HG03565 (cell line): ENCODE measurements around the gene TBC1D22A.
"Not testable (repeated sequence)": the region's sequence is repeated elsewhere in the genome, so short reads cannot be mapped to it uniquely, and the experiment has no call there.

Experiments
- ATAC-seq: cut with Tn5 transposase; IDR thresholded peaks from one replicate; pipeline ENCODE4 v1.9.1; 2021; ENCODE audit warnings: mild to moderate bottlenecking, moderate library complexity; ENCODE audit not compliant: unreplicated experiment

TBC1D22A gene

DNA sequence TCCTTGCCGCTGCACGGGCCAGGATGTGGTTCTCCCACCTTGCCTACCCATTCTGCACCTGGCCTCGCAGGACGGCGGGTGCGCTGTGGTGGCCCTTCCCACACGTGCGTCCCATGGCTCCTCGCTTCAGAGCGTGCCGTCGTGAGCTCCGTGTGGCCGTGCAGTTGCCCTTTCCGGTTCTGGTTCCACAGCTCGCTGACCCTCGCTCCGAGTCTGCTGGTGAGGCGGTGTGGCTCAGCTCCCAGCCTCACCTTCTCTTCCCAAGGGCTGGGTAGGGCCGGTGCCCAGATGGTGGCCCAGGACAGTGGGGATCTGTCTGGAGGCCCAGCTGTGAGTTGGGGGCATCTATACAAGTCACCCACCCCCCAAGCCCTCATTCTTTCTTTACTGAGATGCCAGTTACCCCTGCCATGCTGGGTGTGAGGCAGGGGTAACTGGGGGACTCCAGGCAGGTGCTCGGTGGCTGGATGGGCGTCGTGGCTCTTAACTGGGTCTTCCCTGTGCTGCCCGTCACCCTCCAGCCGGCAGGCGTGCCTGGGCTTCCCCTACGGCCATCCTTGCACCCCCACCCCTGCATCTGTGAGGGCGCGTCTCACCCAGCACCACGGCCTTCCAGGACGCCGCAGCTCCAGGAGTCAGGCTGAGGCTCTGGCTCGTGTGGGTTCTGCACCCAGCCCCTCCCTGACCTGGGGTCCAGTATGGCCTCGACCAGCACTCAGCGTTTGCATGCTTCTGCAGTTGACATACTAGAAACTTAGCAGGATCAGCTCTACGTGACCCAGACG, 395.2 kb downstream of the TBC1D22A start:
- ATAC-seq, result no peak

DNA sequence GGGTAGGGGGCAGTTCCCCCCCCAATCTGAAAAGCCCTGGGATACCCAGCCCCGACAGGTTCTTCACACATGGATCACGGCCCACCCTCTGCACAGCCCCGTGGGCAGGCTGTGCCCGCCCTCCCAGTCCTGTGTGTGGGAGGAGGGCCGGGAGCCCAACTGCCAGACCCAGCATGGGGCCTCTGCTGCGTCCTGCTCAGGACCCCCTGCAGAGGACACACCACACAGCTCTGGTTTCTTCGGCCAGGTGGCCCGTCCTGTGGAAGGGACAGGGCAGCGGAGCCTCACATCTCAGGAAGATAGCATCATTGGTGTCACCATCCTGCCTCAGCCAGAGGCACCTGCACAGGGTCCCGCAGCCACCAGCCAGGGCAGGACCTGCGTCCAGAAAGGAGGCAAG, 396.0 kb downstream of the TBC1D22A start:
- no peak for ATAC-seq

DNA sequence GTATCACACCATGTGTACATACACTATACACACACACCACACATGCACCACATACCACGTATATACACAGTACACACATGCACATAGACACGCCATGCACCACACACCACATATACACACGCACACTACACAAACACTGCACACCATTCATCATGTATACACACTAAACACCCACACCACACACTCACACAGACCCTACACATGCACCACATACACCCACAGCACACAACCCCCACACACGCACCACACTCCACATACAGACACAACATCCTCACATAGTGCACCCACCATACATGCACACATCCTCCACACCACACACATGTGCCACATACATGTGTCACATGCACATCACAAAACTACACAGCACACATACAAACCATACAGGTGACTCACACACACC, 397.1 kb downstream of the TBC1D22A start:
- no peak for ATAC-seq

DNA sequence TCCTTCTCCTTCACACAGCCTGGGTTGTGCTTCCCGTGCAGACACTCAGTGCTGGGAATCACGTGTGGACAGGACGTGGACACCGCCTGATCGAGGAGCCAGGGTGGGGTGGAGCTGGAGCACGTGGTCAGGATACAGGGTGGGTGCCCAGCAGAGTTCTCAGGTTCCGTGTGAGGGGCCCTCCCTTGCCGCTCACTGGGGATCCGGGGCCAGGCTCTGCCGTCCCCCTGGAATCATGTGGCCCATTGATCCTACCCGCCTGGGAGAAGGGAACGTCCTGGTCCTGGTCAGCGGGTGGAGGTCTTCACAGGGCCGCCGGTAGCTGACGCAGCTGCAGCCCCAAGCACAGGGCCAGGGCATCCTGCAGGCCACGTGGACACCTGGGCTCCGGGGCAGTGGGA, 397.7 kb downstream of the TBC1D22A start:
- ATAC-seq, result no peak

DNA sequence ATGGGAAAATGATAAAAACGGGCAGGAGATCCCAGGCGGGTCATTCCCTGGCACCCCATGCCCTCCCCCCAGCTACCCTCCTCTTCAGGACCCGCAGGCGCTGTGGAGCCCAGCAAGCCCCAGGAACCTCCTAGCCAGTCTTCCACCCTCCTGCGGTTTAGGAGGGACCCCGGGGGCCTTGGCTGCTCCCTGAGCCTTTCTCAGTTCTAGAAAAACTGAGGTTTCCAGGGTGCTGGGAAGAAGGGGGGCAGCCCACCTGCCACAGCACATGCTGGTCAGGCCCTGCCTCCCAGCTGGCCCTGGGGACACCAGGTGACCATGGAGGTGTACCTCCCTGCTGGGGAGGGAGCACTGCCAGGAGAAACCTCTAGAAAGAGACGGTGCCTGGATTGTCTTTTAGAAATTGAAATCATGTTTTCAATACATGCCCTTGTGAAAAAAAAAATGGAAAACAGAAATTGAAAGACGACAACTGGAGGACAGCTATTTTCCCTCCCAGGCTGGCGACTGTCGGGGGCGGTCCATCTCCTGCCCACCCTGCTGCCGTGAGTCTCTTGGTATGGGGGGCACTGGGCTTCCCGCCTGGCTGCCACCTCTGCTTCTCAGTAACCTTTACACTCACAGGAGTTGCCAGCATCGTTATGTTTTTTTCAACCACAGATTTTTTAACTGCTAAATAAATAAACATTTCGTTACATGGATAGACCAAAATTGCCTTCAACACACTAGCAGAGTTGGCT, 398.5 kb downstream of the TBC1D22A start:
- no peak for ATAC-seq

DNA sequence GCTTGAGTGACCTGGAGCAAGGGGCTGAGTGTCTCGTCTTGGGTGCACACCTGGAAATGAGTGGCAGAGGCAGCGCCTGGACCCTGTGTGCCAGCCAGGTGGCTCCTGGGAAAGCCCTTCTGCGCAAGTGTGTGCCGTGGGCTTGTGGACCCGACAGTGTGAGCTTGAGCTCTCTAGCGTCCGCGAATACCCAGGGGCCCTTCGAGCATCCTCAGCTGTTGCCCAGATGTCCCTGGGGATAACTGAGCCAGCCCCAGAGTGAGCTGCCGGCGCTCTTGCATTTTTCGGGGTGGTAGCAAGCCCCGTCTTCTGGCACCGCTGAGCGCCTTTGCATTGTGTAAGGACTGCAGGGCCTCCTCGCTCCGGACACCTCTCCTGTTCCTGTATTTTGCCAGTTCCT, 399.2 kb downstream of the TBC1D22A start:
- ATAC-seq, result no peak

DNA sequence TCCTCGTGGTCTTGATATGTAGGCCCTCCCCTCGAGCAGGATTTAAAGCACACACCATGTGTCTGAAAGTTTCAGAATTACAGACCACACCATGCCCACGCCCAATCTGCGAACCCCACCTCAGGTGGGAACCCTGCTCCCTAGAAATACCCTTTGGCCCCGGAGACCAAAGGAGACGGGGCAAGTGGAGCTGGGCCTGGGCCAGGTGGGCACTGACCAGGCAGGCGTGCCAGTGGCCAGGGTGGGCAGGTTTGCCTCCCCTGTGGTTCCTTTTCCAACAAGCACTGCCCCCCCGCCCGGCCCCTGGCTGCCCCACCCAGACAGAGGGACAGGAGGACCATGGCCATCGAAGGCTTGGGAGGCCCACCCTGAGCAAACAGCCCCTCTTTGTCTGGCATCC, 400.4 kb downstream of the TBC1D22A start:
- no peak for ATAC-seq

DNA sequence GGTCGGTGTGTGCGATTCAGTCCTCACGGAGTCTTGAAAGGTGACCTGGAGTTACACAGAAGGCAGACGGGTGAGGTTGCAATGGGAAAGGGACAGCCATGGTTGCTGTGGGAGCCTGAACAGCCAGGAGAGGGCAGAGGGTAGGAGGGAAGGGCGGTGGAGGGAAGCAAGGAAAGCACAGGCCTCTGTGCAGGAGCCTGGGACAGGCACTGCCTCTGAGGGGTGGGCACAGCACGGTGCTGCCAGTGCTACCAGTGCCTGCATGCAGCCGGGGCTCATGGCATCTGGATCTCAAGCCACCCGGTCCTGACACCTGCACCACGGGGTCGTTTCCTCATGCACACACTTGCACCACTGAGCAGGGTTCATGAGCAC, 401.0 kb downstream of the TBC1D22A start:
- ATAC-seq, result no peak

DNA sequence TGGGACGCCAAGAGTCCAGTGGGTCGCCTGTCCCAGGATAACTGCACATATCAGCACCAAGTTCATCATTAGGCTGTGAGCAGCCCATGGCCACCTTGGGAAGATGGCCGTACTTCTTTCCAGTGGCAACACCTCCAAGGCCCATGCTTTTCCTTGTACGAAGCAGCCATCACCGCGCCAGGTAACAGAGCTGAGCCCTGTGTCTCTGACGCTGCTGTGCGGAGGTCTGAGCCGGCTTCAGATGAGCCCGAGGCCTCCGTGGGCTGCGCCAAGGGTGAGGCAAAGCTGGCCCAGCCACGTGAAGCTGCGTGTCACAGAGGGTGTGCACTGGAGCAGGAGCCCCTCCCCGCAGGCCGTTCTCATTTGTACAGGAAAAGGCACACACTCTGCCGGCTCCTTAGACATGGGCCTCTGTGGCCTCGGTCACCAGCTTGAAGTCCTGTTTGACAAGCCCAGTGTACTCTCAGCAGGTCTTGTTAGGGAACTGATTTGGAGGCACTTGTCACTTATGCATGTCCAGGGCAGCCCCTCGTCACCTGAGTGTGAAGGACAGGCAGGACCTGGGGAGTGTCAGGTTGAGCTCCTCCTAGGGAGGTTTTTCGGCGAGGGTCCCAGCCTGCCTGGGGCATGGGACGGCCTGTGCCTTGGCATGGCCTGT, 401.5 kb downstream of the TBC1D22A start:
- ATAC-seq, result no peak

DNA sequence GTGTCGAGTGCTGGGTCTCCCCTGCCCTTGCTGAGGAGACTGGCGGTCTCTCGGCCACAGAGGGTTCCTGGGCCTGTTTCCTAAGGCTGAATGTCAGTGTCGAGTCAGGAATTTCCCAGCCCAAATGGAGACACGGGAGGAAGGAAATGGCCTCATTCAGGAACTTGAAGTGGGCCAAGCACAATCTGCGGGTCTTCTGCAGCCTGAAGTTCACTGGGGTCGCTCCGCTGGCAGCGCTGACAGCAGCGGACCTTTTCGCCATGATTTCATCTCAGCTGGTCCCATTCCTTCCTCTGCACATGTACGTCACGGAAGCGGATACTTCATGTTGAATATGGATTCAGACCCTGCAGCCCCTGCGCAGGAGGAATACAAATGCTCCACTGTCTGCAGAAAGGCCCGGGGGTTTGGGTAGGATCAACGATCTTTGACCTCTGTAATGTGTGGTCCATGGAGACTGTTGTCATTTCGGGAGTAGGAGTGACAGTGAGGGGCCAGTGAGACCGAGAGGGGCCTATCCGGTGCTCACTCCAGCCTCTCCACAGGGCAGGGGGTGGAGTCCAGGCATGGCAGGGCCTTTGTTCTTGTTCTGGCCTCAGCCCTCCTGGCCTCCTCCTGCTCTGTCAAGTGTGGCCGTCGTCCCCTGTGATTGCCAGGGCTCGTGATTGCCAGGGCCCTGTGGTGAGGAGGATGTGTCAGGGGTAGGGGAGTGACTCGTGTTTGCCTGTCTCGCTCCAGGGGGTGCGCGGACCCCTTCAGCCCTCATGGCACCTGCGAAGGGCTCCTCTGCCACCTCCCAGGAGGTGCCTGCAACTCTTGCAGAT, 402.3 kb downstream of the TBC1D22A start:
- no peak for ATAC-seq

DNA sequence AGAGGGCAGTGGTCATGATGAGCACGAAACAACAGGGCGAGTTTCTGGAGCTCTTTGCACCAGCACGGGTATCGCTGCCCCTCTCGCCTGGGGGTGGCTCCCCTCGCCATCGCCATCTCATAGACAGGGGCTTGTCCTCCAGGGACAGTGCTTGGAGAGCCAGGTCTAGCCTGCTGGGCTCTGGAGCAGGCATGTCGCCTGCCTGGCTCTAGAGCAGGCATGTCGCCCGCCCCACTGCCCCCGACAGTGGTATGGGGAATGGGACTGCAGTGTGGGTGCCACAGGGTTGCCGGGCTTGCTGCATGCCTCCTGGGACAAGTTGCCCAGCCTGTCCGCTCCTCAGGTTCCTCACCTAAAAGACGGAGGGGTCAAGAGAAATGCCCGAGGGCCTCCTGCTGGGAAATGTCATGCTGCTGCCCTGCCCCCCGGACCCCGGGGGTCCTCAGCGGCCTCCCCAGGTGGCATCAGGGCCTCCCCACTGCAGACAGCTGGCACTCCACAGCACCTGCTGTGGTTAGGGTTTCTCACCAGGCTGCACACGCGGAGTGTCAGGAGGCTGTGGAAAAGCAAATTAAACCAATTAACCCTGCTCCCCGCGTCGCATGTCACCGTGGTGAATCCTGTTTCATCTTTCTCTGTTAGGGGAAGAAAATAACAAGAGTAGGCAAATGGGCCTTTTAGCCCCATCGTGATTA, 403.0 kb downstream of the TBC1D22A start:
- ATAC-seq, result no peak

DNA sequence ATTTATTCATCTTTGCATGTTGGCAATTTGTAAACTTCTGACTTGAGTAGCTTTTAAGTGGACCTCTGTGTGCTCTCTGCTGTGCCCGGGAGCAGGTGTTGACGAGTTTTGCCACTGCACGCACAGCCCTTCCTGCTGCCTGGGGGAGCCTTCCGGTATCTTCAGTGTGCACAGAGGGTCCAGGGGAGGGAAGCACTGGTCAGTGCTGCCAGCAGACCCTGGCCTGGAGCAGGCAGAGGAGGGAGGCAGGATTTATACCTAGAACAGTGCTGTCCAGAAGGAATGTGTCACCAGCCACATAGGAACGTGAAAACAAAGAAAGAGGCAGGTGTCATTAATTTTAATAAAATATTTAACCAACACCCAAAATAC, 403.6 kb downstream of the TBC1D22A start:
- no peak for ATAC-seq

DNA sequence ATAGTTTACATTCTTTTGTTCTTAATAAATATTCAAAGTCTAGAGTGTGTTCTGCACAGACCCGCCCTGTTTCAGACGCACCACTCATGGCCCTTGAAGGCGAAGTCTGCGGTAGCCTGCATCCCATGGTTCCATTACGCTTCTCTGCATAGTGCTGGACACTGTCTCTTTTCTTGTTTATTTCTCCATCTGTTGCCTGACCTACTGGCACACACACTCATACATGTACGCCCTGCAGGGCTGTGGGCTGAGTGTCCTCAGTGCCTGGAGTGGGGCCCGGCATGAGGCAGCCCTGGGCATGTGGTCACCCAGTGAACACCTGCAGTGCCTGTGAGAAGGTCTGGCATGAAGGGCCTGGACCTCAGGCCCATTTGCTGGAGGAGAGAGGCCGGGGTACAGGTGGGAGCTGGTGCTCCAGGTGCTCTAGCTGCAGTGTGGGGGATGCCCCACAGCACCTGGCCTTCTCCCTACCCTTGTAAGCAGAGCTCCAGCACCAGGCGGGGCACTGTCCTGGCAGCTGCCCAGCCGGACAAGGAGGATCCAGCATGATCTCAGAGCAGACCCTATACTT, 404.1 kb downstream of the TBC1D22A start:
- no peak for ATAC-seq

DNA sequence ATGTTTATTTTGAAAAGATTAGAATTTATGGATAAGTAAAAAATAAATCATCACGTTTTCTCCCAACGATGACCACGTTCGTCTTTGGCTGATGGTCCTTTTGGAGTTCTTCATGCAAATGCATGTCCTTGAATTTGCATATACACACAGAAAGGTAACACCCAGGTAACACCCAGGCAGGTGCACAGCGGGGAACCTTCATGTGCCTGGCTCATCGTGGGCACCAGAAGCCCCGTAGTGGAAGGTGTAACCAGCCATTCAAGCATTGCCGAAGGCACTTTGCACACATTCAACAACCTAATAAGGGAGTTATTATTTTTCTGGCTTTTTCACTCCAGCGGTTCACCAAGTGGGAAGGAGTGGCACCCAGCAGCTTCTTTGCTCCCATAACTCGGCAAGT, 404.6 kb downstream of the TBC1D22A start:
- no peak for ATAC-seq

DNA sequence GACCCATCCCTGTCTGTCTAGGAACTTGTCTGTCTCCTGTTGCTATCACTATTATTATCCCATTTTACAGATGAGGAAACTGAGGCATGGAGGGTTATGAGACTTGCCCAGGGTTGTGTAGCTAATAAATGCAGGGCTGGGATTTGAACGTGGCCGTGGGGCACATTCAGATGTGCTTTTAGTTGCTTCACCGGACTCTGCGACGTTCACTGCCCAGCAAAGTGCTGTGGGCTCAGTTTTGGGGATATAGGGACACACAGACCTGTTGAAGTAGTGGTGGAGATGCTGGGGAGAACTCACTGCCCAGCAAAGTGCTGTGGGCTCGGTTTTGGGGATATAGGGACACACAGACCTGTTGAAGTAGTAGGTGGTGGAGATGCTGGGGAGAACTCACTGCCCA, 405.5 kb downstream of the TBC1D22A start:
- ATAC-seq, result not testable (repeated sequence)

DNA sequence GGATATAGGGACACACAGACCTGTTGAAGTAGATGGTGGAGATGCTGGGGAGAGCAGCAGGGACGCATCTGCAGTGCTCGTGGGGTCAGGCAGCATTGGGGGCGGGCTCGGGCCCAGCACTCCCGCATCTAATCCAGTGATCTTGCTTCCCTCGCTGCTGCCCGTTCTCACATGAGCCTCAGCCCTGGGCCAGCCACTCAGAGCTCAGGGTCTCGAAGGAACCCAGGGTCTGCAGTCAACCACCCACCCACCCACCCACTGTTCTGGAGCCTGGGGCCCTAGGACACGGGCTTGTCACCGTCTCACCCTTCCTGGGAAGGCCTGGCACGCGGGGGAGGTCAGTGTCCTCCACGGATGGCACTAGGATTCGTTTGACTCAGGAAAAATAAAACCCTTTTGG, 406.0 kb downstream of the TBC1D22A start:
- no peak for ATAC-seq

DNA sequence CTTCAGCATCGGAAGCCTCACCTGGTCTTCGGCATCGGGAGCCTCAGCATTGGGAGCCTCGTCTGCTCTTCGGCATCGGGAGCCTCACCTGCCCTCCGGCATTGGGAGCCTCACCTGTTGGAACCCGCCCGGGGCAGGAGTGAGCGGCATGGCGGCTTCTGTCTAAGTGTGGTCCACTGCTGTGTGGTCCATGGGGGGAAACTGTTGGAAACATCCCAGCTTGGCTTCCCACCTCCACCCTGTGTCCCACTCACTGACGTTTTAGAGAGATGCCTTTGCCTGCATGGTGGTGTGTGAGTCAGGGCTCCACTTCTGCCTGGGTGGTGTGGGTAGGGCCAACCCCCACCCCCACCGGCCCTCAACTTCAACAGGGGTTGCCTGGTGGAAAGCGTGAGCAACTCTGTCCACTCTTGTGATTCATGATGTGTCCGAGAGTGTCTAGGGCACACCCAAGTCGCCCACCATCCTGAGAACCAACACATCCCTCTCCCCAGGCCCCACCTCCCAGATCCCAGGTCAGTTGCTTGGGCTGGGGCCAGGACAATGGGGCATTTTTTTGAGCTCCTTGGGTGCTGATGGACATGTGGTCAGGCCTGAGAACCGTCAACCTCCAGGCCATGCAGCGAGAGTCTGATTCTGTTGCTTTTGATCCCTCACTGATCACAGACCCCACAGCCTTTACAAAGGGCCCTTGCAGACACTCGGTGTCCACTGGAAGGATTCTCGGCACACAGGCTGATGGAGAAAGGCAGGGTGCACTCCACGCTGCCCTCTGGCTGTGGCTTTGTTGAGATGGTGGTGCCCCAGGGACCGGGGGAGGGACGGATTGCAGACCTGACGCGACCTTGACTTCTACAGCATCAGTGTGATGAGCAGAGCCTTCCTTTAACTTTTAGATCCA, 406.7 kb downstream of the TBC1D22A start:
- no peak for ATAC-seq

DNA sequence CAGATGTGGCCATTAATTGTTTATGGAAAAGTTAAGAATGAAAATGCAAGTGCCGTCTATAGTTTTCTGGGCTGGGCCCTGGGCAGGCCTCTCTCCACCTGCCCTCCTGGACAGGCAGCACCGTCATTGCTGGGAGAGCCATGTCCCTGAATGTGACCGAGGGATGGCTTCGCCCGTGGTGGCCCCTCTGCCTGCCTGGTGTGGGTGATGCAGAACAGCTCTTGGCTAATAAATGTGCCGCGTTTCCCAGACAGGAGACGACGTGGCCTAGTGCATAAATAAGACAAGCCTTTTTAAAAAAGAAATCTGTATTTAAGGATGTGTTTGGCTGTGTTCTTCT, 407.3 kb downstream of the TBC1D22A start:
- ATAC-seq, result no peak
